ENCODE measurements around the gene IPCEF1. TPM values are rescaled to one million over a fixed set of nuclear protein-coding genes. Genes with fewer than 3 reads are reported as not detected.

Gene IPCEF1
- total and polyA plus RNA-seq, 2 of the 4 experiments (the other 2 are of a cell fraction), result under 0.01 to 0.03 TPM

DNA sequence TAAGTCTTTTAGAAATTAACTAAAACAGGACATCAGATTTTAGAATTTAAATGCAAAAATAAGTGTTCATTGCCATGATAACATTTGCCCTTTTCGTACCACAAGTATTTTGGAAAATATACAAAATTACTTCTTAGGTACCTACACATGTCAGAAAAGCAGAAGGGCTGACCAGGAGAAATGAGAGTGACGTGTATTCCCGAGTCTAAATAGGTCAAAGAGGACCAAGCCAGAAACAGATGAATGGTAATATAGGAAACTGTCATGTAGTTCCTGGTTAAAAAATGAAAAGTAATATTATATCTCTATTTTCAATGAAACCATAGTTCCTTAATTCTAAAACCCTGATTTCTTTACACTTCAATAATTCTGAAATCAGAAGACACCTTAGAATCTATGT lies 126.2 kb downstream of the IPCEF1 start (continued):
- TF ChIP-seq USF2 (IDR thresholded peaks at IDR 0.05; ENCODE audit: low read depth, low read length), result no peak

DNA sequence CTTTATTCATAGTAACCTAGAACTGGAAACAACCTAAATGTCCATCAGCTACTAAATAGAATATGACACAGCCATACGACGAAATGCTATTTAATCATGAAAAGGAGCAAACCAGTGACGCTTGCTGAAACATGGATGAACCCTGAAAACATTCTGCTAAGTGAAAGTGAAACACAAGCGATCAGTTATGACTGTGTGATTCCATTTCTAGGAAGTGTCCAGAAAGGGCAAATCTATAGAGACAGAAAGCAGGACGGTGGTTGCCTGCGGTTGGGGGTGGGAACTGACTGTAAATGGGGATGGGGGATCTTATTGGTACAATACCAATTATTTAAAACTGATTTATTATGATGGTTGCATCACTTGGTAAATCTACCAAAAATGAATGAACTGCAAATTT lies 126.8 kb downstream of the IPCEF1 start:
- Histone ChIP-seq H3K4me3 (ENCODE audit: insufficient read depth, low read depth, low read length) (no peak overlapping the region), H2BK5ac (ENCODE audit: low read depth, low read length, poor library complexity, severe bottlenecking) (no peak overlapping the region), H3K79me1 (ENCODE audit: low read depth in 1 of 2, low read length in 2 of 2) (no peaks in the 10 kb centered on the region), H2AK9ac (replicated peaks; ENCODE audit: low read depth, low read length, poor library complexity) (no peak overlapping the region), H3K4me2 (ENCODE audit: low read depth, low read length) (no peak overlapping the region), H3K14ac (replicated peaks; ENCODE audit: low read depth, low read length) (no peak overlapping the region), H2BK120ac (ENCODE audit: low read depth, low read length) (no peak overlapping the region), H2BK20ac (ENCODE audit: low read depth, low read length) (no peak overlapping the region), H4K20me1 (ENCODE audit: insufficient read depth, low read length) (no peaks in the 10 kb centered on the region), H4K91ac (ENCODE audit: insufficient read depth, low read depth, low read length) (no peak overlapping the region), H2BK15ac (ENCODE audit: low read depth, low read length) (no peak overlapping the region), H3K4ac (ENCODE audit: low read depth, low read length) (no peak overlapping the region), H3K9me1 (ENCODE audit: insufficient read depth, low read length) (no peaks in the 10 kb centered on the region), H3K4me1 (ENCODE audit: control insufficient read depth, insufficient read depth, low read length) (no peaks in the 10 kb centered on the region), H3K23ac (ENCODE audit: low read depth, low read length) (no peak overlapping the region), H3K9me3 (ENCODE audit: control insufficient read depth, insufficient read depth, low read length) (no peaks in the 10 kb centered on the region), H3K9ac (ENCODE audit: low read depth, low read length) (no peak overlapping the region), H3K36me3 (ENCODE audit: control insufficient read depth, insufficient read depth, low read length) (no peaks in the 10 kb centered on the region), H3K56ac (ENCODE audit: extremely low read depth, insufficient read depth, low read length) (no peak overlapping the region), H2AFZ (replicated peaks; ENCODE audit: low read length, poor library complexity) (no peak overlapping the region), H2AK5ac (ENCODE audit: low read depth, low read length) (no peak overlapping the region), H3K27ac (ENCODE audit: insufficient read depth, low read length) (no peak overlapping the region), H3K18ac (ENCODE audit: low read depth, low read length) (no peak overlapping the region), H4K8ac (ENCODE audit: low read depth in 2 of 2, low read length in 2 of 2) (no peak overlapping the region), H4K5ac (ENCODE audit: low read depth, low read length) (no peak overlapping the region), H3K27me3 (ENCODE audit: control insufficient read depth, insufficient read depth, low read length) (no peaks in the 10 kb centered on the region)
- in situ Hi-C loops (cut with MboI; ENCODE audit: low sequenced_read_pairs) (no loop called here), dilution Hi-C loops (cut with HindIII; ENCODE audit: low sequenced_read_pairs, unreplicated experiment) (no loop called here), intact Hi-C loops (cut with micrococcal nuclease) (no loop called here)
- CTCF ChIA-PET, result interaction anchor here (0.6 kb wide), 1 partner anchor 193 kb away, joined by 3 read pairs; no protein-coding TSS in a partner anchor
- POLR2A ChIA-PET (ENCODE audit: unreplicated experiment), result no interaction called here
- TF ChIP-seq RAD21 (IDR thresholded peaks at IDR 0.05; ENCODE audit: low read length) (no peak), ELK1 (IDR thresholded peaks at IDR 0.05; ENCODE audit: borderline replicate concordance, low read depth, low read length) (no peak), CHD1 (IDR thresholded peaks at IDR 0.05; ENCODE audit: low read depth, low read length) (no peak)
- ATAC-seq (ENCODE audit: low read depth), result no peak
- DNase-seq, result no peak
- WGBS, 2 experiments (ENCODE audit: extremely low coverage in 2 of 2, insufficient read length in 1 of 2), result 100% methylated on average over 3 of the region's 6 CpGs; no CpG with 5 or more reads in 1 of the 2 experiments
- BruUV-seq (replicated peaks), result no TSS peak
